K562 (cell line): ENCODE measurements around the gene DMD. TPM values are rescaled to one million over a fixed set of nuclear protein-coding genes. Genes with fewer than 3 reads are reported as not detected.

Experiments
- ATAC-seq: fragments of 200-7000 bp; cut with Tn5 transposase; 3 replicates; pipeline ENCODE4 v1.9.1; 2020; ENCODE audit warnings: moderate library complexity
- BruUV-seq: library from RNA; stranded (reverse); fragments of 400-500 nt; replicated peaks from 2 replicates; lab custom pipeline; 2021; lab: Mats Ljungman, UMichigan
- CTCF ChIA-PET: fragments of 300-600 bp; formaldehyde crosslinking; extraction: SDS; loops from one replicate; lab custom pipeline; 2021; ENCODE audit warnings: low intra/inter-chr PET ratio; lab: Yijun Ruan, JAX
- POLR2A ChIA-PET: fragments of 300-600, 350-650 bp; sonication (Branson Sonifier 250); formaldehyde crosslinking; extraction: SDS; loops from one replicate; lab custom pipeline; 2021; ENCODE audit warnings: antibody characterized with exemption, inconsistent platforms; lab: Yijun Ruan, JAX
- DNase-seq, 4 experiments: peaks; one replicate each; pipeline versions ENCODE4 v3.0.0 to v3.0.0-alpha.2; 2011 to 2018; ENCODE audit warnings: low spot score in 3 of 4, mixed read lengths in 3 of 4; ENCODE audit errors: extremely low read depth in 1 of 4
- FAIRE-seq: peaks from 2 replicates; lab custom pipeline; 2011; peaks lifted over from hg19 to GRCh38; lab: Jason Lieb, UNC
- H2AFZ ChIP-seq: 2 replicates; pipeline ENCODE4 v1.6.0; 2011; ENCODE audit warnings: low read depth, low read length, control low read depth, inconsistent platforms
- H3K27ac ChIP-seq: fragments of 200-600 bp; 3 replicates; pipeline ENCODE4 v1.8.0; 2011; ENCODE audit warnings: low read depth, mild to moderate bottlenecking, control low read depth, inconsistent platforms, low read length, moderate library complexity, mixed read lengths; ENCODE audit errors: extremely low read depth
- H3K27me3 ChIP-seq, 2 experiments: fragments of 300-600 bp in 1 of 2; 2 replicates in 1 of 2; 3 replicates in 1 of 2; pipeline versions ENCODE4 v1.6.0 to v1.8.0; 2011; ENCODE audit warnings: inconsistent platforms in 2 of 2, low read length in 2 of 2, mild to moderate bottlenecking in 1 of 2, mixed read lengths in 1 of 2, moderate library complexity in 1 of 2; ENCODE audit not compliant: control insufficient read depth in 2 of 2, insufficient read depth in 2 of 2
- H3K36me3 ChIP-seq: fragments of 300-600 bp; 3 replicates; pipeline ENCODE4 v1.8.0; 2011; ENCODE audit warnings: mild to moderate bottlenecking, low read length, inconsistent platforms; ENCODE audit not compliant: control insufficient read depth, insufficient read depth
- H3K4me1 ChIP-seq, 2 experiments: fragments of 200-600 bp in 1 of 2; replicated peaks in 1 of 2; 2 replicates in 1 of 2; 3 replicates in 1 of 2; pipeline versions ENCODE4 v1.5.1 to v1.8.0; 2011; ENCODE audit warnings: inconsistent platforms in 2 of 2, low read length in 2 of 2, mild to moderate bottlenecking in 1 of 2, mixed read lengths in 1 of 2, moderate library complexity in 1 of 2; ENCODE audit not compliant: control insufficient read depth in 2 of 2, insufficient read depth in 2 of 2
- H3K4me2 ChIP-seq: 2 replicates; pipeline ENCODE4 v1.6.1; 2011; ENCODE audit warnings: low read length, control low read depth, inconsistent platforms, mixed read lengths; ENCODE audit not compliant: insufficient read depth
- H3K4me3 ChIP-seq: fragments of 200-600 bp; sonication (generic), shearing (Covaris generic); 2 replicates; pipeline ENCODE4 v1.5.1; 2016; ENCODE audit warnings: control low read depth, inconsistent platforms
- H3K79me2 ChIP-seq: fragments of 200-600 bp; 3 replicates; pipeline ENCODE4 v1.8.0; 2011; ENCODE audit warnings: low read length, inconsistent platforms; ENCODE audit not compliant: control insufficient read depth, insufficient read depth
- H3K9ac ChIP-seq, 2 experiments: 2 replicates each; pipeline versions ENCODE4 v1.6.0 to v1.6.1; 2011; ENCODE audit warnings: low read depth in 2 of 2, low read length in 2 of 2, control low read depth in 1 of 2, inconsistent platforms in 1 of 2, mild to moderate bottlenecking in 1 of 2, mixed read lengths in 1 of 2; ENCODE audit not compliant: insufficient read depth in 1 of 2
- H3K9me1 ChIP-seq: one replicate; pipeline ENCODE4 v1.6.0; 2011; ENCODE audit warnings: inconsistent platforms, mild to moderate bottlenecking, low read length, moderate library complexity; ENCODE audit not compliant: control insufficient read depth, insufficient read depth
- H3K9me3 ChIP-seq: replicated peaks from 2 replicates; pipeline ENCODE4 v1.5.1; 2011; ENCODE audit warnings: low read depth, low read length, inconsistent platforms; ENCODE audit not compliant: control insufficient read depth, insufficient read depth
- H4K20me1 ChIP-seq: replicated peaks from 2 replicates; pipeline ENCODE4 v1.6.1; 2011; ENCODE audit warnings: low read length, inconsistent platforms, mixed read lengths; ENCODE audit not compliant: control insufficient read depth, insufficient read depth
- BRD4 ChIP-seq: fragments of 200-600 bp; sonication (generic); IDR thresholded peaks from 2 replicates; pipeline ENCODE4 v1.6.1; 2017; ENCODE audit warnings: inconsistent platforms
- DIDO1 ChIP-seq: fragments of 450-650 bp; IDR thresholded peaks from 2 replicates; pipeline ENCODE4 v1.6.1; 2016; ENCODE audit warnings: low read depth, missing biosample characterization, missing genetic modification characterization
- GABPA ChIP-seq: fragments of 200-800 bp; sonication (Bioruptor generic); conservative IDR thresholded peaks from 2 replicates; pipeline ENCODE4 v1.6.1; 2016; ENCODE audit warnings: low read depth, missing genetic modification characterization, missing compliant biosample characterization
- HMG20A ChIP-seq: fragments of 450-650 bp; formaldehyde crosslinking; conservative IDR thresholded peaks from 2 replicates; pipeline ENCODE4 v1.4.0; 2020; ENCODE audit warnings: mild to moderate bottlenecking, mixed read lengths
- LEF1 ChIP-seq: fragments of 450-650 bp; IDR thresholded peaks from 2 replicates; pipeline ENCODE4 v1.6.1; 2016; ENCODE audit warnings: mild to moderate bottlenecking
- PHF20 ChIP-seq: fragments of 450-650 bp; IDR thresholded peaks from 2 replicates; pipeline ENCODE4 v1.6.1; 2018; ENCODE audit not compliant: partially characterized antibody
- POU5F1 ChIP-seq: fragments of 150-350 bp; IDR thresholded peaks from 2 replicates; pipeline ENCODE4 v1.6.1; 2014; ENCODE audit warnings: borderline replicate concordance, low read length, low read depth, mild to moderate bottlenecking; ENCODE audit not compliant: partially characterized antibody
- TFAM ChIP-seq: fragments of 250-450 bp; sonication (Bioruptor Pico); conservative IDR thresholded peaks from 2 replicates; pipeline ENCODE4 v1.5.0; 2021; ENCODE audit warnings: mild to moderate bottlenecking, moderate library complexity
- ZNF347 ChIP-seq: fragments of 450-650 bp; formaldehyde crosslinking; IDR thresholded peaks from 2 replicates; pipeline ENCODE4 v1.4.0; 2020; ENCODE audit warnings: low read depth, mild to moderate bottlenecking, moderate library complexity
- WGBS: fragments of 100-300 bp; shearing (Covaris generic); methylation state at CpG from one replicate; pipeline ENCODE4 v1.1.6; 2016; ENCODE audit warnings: low coverage, mixed read lengths; ENCODE audit not compliant: insufficient coverage; ENCODE audit errors: missing lambda C conversion rate; 5-methylcytosine and 5-hydroxymethylcytosine counted together
- in situ Hi-C: fragments of 300-500 bp; cut with MboI; formaldehyde crosslinking; loops from 4 replicates; pipeline ENCODE4 v1.15.0; 2018; ENCODE audit warnings: inconsistent platforms, mixed read lengths
- intact Hi-C: fragments of 100-400 bp; cut with micrococcal nuclease; formaldehyde crosslinking; loops from 2 replicates; pipeline ENCODE4 v1.14.2; 2022
- polyA plus RNA-seq, 8 experiments: library from polyadenylated mRNA; depleted of rRNA in 4 of 8; stranded (reverse) in 5 of 8; unstranded in 3 of 8; fragments of >200 nt; fragmentation: Nextera tagmentation in 2 of 8; fragmentation: Illumina TruSeq in 1 of 8; extraction: Ambion mirVana in 2 of 8; extraction: Trizol in 1 of 8; gene quantifications; 2 replicates each; pipeline versions ENCODE4 v1.2.1 to v1.2.3, GENCODE V29; 2011 to 2014; ENCODE audit warnings: inconsistent platforms in 1 of 8, missing spikeins in 1 of 8
- total RNA-seq, 7 experiments: library from RNA; depleted of rRNA in 6 of 7; stranded (reverse); fragments of >200 nt in 6 of 7; fragmentation: Illumina TruSeq in 2 of 7; extraction: Trizol in 2 of 7; gene quantifications; 2 replicates each; pipeline versions ENCODE4 v1.2.1 to v1.2.3, GENCODE V29; 2011 to 2021; ENCODE audit warnings: low replicate concordance in 1 of 7
- TF ChIP-seq, protein P1 (sequence below): sonication (generic); formaldehyde crosslinking; IDR thresholded peaks from 2 replicates; pipeline ENCODE4 v1.9.0; 2022; ENCODE audit warnings: mild to moderate bottlenecking, missing genetic modification reagents
- TF ChIP-seq, protein P2 (sequence below), 2 experiments: fragments of 450-650 bp in 1 of 2; sonication (generic) in 1 of 2; formaldehyde crosslinking in 1 of 2; IDR thresholded peaks in 1 of 2; conservative IDR thresholded peaks in 1 of 2; 2 replicates each; pipeline versions ENCODE4 v1.6.1 to v1.8.1; 2016 to 2023; ENCODE audit warnings: mild to moderate bottlenecking in 2 of 2, moderate library complexity in 2 of 2, inconsistent platforms in 1 of 2, missing genetic modification reagents in 1 of 2
- TF ChIP-seq, protein P3 (sequence below): fragments of 250-450 bp; sonication (Bioruptor Pico); IDR thresholded peaks from 2 replicates; pipeline ENCODE4 v1.4.0; 2020; ENCODE audit warnings: mild to moderate bottlenecking, moderate library complexity, borderline replicate concordance
- TF ChIP-seq, protein P4 (sequence below): IDR thresholded peaks from 3 replicates; pipeline ENCODE4 v1.6.1; 2011; ENCODE audit warnings: borderline replicate concordance, mild to moderate bottlenecking; ENCODE audit not compliant: insufficient read length, insufficient read depth
- TF ChIP-seq, protein P5 (sequence below): fragments of 250-450 bp; sonication (Bioruptor Pico); IDR thresholded peaks from 2 replicates; pipeline ENCODE4 v1.5.0; 2020; ENCODE audit warnings: mild to moderate bottlenecking

DMD gene
- total and polyA plus RNA-seq, 9 of the 15 experiments (the other 6 are each of a cell fraction or from before 2014, with no cell fraction given): 3.8 to 20.4 (median 11.4) TPM

- TF ChIP-seq, protein P1, sequence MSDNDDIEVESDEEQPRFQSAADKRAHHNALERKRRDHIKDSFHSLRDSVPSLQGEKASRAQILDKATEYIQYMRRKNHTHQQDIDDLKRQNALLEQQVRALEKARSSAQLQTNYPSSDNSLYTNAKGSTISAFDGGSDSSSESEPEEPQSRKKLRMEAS (CRISPR knock-in tag): no peak
- peak; percentile 54 for TF ChIP-seq GABPA (tag)
- TF ChIP-seq, protein P2, sequence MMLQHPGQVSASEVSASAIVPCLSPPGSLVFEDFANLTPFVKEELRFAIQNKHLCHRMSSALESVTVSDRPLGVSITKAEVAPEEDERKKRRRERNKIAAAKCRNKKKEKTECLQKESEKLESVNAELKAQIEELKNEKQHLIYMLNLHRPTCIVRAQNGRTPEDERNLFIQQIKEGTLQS (IDR thresholded peaks at IDR 0.05): peak; percentile 71
- TF ChIP-seq, protein P2 (CRISPR knock-in tag; conservative IDR thresholded peaks at IDR 0.05): no peak
These were observed 1620.7 kb downstream of the DMD start (continued) for GRCh38 chrX:31590581-31591114.

GRCh38 chrX:31589503-31589902 lies 1621.8 kb downstream of the DMD start:
- Histone ChIP-seq H3K9me1 (no peaks in the 10 kb centered on the region), H3K27me3 (no peaks in the 10 kb centered on the region), H3K36me3 (no peaks in the 10 kb centered on the region), H3K9me3 (no peaks in the 10 kb centered on the region), H3K4me1 (no peaks in the 10 kb centered on the region; a peak in 1 of 5 replicates), H3K4me2 (no peak overlapping the region), H3K4me3 (no peak overlapping the region), H3K27ac (no peak overlapping the region), H3K9ac (no peak overlapping the region), H3K79me2 (no peaks in the 10 kb centered on the region), H2AFZ (no peak overlapping the region), H4K20me1 (no peaks in the 10 kb centered on the region)
- CTCF ChIA-PET: interaction anchor here (0.7 kb wide), 1 partner anchor 19 kb away, joined by 5 read pairs; no protein-coding TSS in a partner anchor
- FAIRE-seq (no peak), ATAC-seq (no peak), DNase-seq (no peak)
- no TSS peak for BruUV-seq
- POLR2A ChIA-PET: no interaction called here
- in situ Hi-C loops (no loop called here), intact Hi-C loops (no loop called here)
- 69% methylated on average over 3 of the region's 3 CpGs for WGBS
- TF ChIP-seq DIDO1 (no peak), LEF1 (no peak), POU5F1 (no peak), ZNF347 (CRISPR knock-in tag) (no peak), PHF20 (no peak), BRD4 (no peak), TFAM (CRISPR knock-in tag) (no peak), HMG20A (CRISPR knock-in tag) (no peak)
- TF ChIP-seq, protein P3, sequence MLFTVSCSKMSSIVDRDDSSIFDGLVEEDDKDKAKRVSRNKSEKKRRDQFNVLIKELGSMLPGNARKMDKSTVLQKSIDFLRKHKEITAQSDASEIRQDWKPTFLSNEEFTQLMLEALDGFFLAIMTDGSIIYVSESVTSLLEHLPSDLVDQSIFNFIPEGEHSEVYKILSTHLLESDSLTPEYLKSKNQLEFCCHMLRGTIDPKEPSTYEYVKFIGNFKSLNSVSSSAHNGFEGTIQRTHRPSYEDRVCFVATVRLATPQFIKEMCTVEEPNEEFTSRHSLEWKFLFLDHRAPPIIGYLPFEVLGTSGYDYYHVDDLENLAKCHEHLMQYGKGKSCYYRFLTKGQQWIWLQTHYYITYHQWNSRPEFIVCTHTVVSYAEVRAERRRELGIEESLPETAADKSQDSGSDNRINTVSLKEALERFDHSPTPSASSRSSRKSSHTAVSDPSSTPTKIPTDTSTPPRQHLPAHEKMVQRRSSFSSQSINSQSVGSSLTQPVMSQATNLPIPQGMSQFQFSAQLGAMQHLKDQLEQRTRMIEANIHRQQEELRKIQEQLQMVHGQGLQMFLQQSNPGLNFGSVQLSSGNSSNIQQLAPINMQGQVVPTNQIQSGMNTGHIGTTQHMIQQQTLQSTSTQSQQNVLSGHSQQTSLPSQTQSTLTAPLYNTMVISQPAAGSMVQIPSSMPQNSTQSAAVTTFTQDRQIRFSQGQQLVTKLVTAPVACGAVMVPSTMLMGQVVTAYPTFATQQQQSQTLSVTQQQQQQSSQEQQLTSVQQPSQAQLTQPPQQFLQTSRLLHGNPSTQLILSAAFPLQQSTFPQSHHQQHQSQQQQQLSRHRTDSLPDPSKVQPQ: no peak
- TF ChIP-seq, protein P4, sequence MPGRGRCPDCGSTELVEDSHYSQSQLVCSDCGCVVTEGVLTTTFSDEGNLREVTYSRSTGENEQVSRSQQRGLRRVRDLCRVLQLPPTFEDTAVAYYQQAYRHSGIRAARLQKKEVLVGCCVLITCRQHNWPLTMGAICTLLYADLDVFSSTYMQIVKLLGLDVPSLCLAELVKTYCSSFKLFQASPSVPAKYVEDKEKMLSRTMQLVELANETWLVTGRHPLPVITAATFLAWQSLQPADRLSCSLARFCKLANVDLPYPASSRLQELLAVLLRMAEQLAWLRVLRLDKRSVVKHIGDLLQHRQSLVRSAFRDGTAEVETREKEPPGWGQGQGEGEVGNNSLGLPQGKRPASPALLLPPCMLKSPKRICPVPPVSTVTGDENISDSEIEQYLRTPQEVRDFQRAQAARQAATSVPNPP: no peak
- TF ChIP-seq, protein P5, sequence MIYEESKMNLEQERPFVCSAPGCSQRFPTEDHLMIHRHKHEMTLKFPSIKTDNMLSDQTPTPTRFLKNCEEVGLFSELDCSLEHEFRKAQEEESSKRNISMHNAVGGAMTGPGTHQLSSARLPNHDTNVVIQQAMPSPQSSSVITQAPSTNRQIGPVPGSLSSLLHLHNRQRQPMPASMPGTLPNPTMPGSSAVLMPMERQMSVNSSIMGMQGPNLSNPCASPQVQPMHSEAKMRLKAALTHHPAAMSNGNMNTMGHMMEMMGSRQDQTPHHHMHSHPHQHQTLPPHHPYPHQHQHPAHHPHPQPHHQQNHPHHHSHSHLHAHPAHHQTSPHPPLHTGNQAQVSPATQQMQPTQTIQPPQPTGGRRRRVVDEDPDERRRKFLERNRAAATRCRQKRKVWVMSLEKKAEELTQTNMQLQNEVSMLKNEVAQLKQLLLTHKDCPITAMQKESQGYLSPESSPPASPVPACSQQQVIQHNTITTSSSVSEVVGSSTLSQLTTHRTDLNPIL (CRISPR knock-in tag): no peak
